Transverse colon (tissue), 4 donors: Measurements from ENCODE around the gene MAGI2. TPM values are rescaled to one million over a fixed set of nuclear protein-coding genes. Genes with fewer than 3 reads are reported as not detected.
"Not testable (repeated sequence)": the region's sequence is repeated elsewhere in the genome, so short reads cannot be mapped to it uniquely, and the experiment has no call there.

Experiments used
- DNase-seq: peaks from one replicate; pipeline ENCODE4 v3.0.0-alpha.2; 2019
- H3K27ac ChIP-seq, 4 donors: fragments of 200-600 bp; sonication (generic); 2 replicates each; pipeline ENCODE4 v1.5.1; 2016 to 2018; ENCODE audit warnings: inconsistent platforms in 4 of 4
- H3K27me3 ChIP-seq: fragments of 200-600 bp; sonication (generic); 2 replicates; pipeline ENCODE4 v1.5.1; 2017; ENCODE audit warnings: inconsistent platforms
- H3K36me3 ChIP-seq, 4 donors: fragments of 200-600 bp; sonication (generic); 2 replicates each; pipeline ENCODE4 v1.5.1; 2017 to 2019; ENCODE audit warnings: inconsistent platforms in 4 of 4
- H3K4me1 ChIP-seq, 4 donors: fragments of 200-600 bp; sonication (generic); 2 replicates each; pipeline ENCODE4 v1.5.1; 2017 to 2020; ENCODE audit warnings: inconsistent platforms in 4 of 4
- H3K4me3 ChIP-seq, 4 donors: fragments of 200-600 bp; sonication (generic); 1 replicate in 1 of 4; 2 replicates in 3 of 4; pipeline versions ENCODE4 v1.5.1 to v1.6.1; 2017 to 2019; ENCODE audit warnings: inconsistent platforms in 4 of 4
- H3K9me3 ChIP-seq, 2 donors: fragments of 200-600 bp; sonication (generic); 2 replicates each; pipeline ENCODE4 v1.5.1; 2017 to 2019; ENCODE audit warnings: inconsistent platforms in 2 of 2
- CTCF ChIP-seq, 5 experiments: fragments of 200-600 bp in 3 of 5; fragments of 450-650 bp in 2 of 5; sonication (generic) in 3 of 5; IDR thresholded peaks; 1 replicate in 2 of 5; 2 replicates in 3 of 5; pipeline ENCODE4 v1.5.1; 2016 to 2017; ENCODE audit warnings: antibody characterized with exemption in 5 of 5, inconsistent platforms in 3 of 5, mild to moderate bottlenecking in 2 of 5, moderate library complexity in 1 of 5
- EP300 ChIP-seq: sonication (generic); formaldehyde crosslinking; IDR thresholded peaks from one replicate; pipeline ENCODE4 v1.6.1; 2017; ENCODE audit warnings: antibody characterized with exemption, low read depth
- POLR2A ChIP-seq: fragments of 450-650 bp; IDR thresholded peaks from one replicate; pipeline ENCODE4 v1.6.1; 2016; ENCODE audit warnings: antibody characterized with exemption, mild to moderate bottlenecking, moderate library complexity
- POLR2AphosphoS5 ChIP-seq, 3 donors: sonication (generic); formaldehyde crosslinking; IDR thresholded peaks; one replicate each; pipeline ENCODE4 v1.6.1; 2016; ENCODE audit warnings: antibody characterized with exemption in 3 of 3
- whole genome bisulfite sequencing, 2 donors: methylation state at CpG; one replicate each; pipeline ENCODE4 v1.1.5; 2018; ENCODE audit warnings: low coverage in 1 of 2; 5-methylcytosine and 5-hydroxymethylcytosine counted together
- in situ Hi-C, 4 donors: fragments of 200-750 bp; cut with MboI; loops; one replicate each; pipeline versions ENCODE4 v1.15.0 to v1.15.1; 2017; ENCODE audit warnings: low sequenced_read_pairs in 3 of 4, low pct_ligation_motif_present in 1 of 4, low pct_unique_long_range_greater_than_20kb in 1 of 4
- intact Hi-C: fragments of 100-400 bp; cut with DNase I; formaldehyde crosslinking; loops from one replicate; pipeline ENCODE4 v1.15.1; 2023; ENCODE audit warnings: low total_unique reads
- total RNA-seq, 4 donors: library from RNA; depleted of rRNA; stranded (reverse); fragments of >200 nt; gene quantifications; one replicate each; pipeline ENCODE4 v1.1.0, GENCODE V29; 2016

MAGI2 gene
- total RNA-seq, 4 donors from 2014 or later, result 1.6 to 9.7 (median 4.1) TPM

DNA sequence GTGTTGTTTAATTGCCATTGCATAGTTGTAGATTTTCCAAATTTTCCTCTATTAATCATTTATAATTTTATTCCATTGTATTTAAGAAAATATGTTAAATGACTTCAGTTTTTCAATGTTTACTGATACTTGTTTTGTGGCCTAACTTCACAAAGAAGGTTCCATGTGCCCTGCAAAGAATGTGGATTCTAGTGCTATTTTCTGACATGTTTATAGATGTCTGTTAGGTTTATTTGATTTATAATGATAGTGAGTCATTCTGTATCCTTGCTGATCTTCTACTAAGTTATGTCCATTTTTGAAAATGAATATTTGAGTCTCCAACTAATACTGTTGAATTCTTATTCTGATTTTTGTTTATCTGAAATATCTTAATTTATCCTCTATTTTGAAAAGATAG is 369.0 kb downstream of the MAGI2 start:
- Histone ChIP-seq H3K4me3 (no peak overlapping the region), H3K27ac (no peak overlapping the region), H3K36me3 (no peaks in the 10 kb centered on the region), H3K4me1 (no peaks in the 10 kb centered on the region), H3K27me3 (no peaks in the 10 kb centered on the region), H3K9me3 (no peaks in the 10 kb centered on the region)
- TF ChIP-seq POLR2A, result no peak
- TF ChIP-seq EP300, result no peak
- TF ChIP-seq POLR2AphosphoS5 (IDR thresholded peaks at IDR 0.05), result no peak
- TF ChIP-seq CTCF (IDR thresholded peaks at IDR 0.05), result no peak
- DNase-seq, result no peak
- in situ Hi-C loops, result no loop called here
- intact Hi-C loops, result no loop called here

DNA sequence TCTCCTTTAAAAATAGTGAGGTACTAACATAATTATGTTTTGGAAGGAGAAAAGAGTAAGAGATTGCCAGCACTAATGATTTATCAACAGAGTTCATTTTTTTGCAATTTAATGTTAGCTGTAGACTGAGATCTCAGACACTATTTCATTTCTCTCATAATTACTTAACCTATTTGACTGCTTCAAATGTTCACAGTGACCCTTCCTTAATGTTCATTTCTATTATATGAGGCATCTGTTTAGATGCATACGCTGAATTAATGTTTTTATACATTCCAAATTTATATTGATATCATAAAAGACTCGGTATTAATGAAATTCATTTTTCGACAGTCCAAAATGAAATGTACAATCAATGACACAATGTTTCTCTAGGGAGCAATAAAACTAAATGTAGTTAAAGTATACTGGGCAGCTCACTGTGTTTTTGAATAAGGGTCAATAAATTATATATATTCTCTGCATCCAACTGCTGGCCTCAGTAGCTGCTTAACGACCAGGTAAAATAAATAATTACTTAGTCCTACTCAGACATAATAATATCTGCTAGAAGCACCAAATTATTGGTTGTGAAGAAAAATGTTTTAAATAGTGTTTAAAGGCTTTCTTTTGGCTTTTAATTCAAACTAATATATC is 373.4 kb downstream of the MAGI2 start:
- Histone ChIP-seq H3K9me3 (no peaks in the 10 kb centered on the region), H3K27me3 (no peaks in the 10 kb centered on the region), H3K27ac (no peak overlapping the region), H3K4me1 (no peaks in the 10 kb centered on the region), H3K4me3 (no peak overlapping the region), H3K36me3 (no peaks in the 10 kb centered on the region)
- DNase-seq, result no peak
- intact Hi-C loops (no loop called here), in situ Hi-C loops (no loop called here)
- TF ChIP-seq CTCF (IDR thresholded peaks at IDR 0.05) (no peak), POLR2A (no peak), POLR2AphosphoS5 (IDR thresholded peaks at IDR 0.05) (no peak)
- 73 to 74% methylated on average over 4 of the region's 4 CpGs for WGBS, 2 donors

GRCh38 chr7:79078273-79078672 is 375.2 kb downstream of the MAGI2 start:
- no peaks in the 10 kb centered on the region for H3K9me3 ChIP-seq
- intact Hi-C loops, result no loop called here
- WGBS, 2 donors, result 59 to 71% methylated on average over 1 of the region's 1 CpG

DNA sequence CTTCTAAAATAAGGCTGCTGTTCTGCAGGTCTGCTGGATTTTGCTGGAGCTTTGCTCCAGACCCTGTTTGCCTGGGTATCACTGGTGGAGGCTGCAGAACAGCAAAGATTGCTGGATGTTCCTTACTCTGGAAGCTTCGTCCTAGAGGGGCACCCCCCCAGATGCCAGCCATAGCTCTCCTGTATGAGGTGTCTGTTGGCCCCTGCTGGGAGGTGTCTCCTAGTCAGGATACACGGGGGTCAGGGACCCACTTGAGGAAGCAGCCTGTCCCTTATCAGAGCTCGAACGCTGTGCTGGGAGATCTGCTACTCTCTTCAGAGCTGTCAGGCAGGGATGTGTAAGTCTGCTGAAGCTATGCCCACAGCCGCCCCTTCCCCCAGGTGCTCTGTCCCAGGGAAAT is 382.3 kb downstream of the MAGI2 start:
- DNase-seq, in situ Hi-C loops, H3K4me1 ChIP-seq, intact Hi-C loops, H3K36me3 ChIP-seq, H3K27ac ChIP-seq, H3K9me3 ChIP-seq, H3K4me3 ChIP-seq, H3K27me3 ChIP-seq: not testable (repeated sequence)
- WGBS, 2 donors, result 55% methylated on average over 5 of the region's 5 CpGs; no CpG with 5 or more reads in 1 of the 2 donors

More at GRCh38 chr7:79078273-79078672, 375.2 kb downstream of the MAGI2 start:
- DNase-seq, result no peak
- Histone ChIP-seq H3K27ac (no peak overlapping the region), H3K4me1 (no peaks in the 10 kb centered on the region), H3K27me3 (no peaks in the 10 kb centered on the region), H3K4me3 (no peak overlapping the region), H3K36me3 (no peaks in the 10 kb centered on the region)
- TF ChIP-seq EP300, result no peak
- TF ChIP-seq POLR2A, result no peak
- TF ChIP-seq CTCF (IDR thresholded peaks at IDR 0.05), result no peak
- no peak for TF ChIP-seq POLR2AphosphoS5 (IDR thresholded peaks at IDR 0.05)
- in situ Hi-C loops, result no loop called here
